IMR-90 (cell line): ENCODE measurements around the gene MFSD12. TPM values are rescaled to one million over a fixed set of nuclear protein-coding genes. Genes with fewer than 3 reads are reported as not detected.

Experiments used
- ATAC-seq: fragments of 200-7000 bp; cut with Tn5 transposase; 2 replicates; pipeline ENCODE4 v1.9.1; 2020; ENCODE audit warnings: low read depth, mild to moderate bottlenecking, moderate library complexity
- BruUV-seq: library from RNA; stranded (reverse); fragments of 400-500 nt; replicated peaks from 2 replicates; lab custom pipeline; 2021; lab: Mats Ljungman, UMichigan
- CTCF ChIA-PET: fragments of 300-600 bp; formaldehyde crosslinking; extraction: SDS; loops from one replicate; lab custom pipeline; 2021; ENCODE audit warnings: antibody characterized with exemption; lab: Yijun Ruan, JAX
- POLR2A ChIA-PET: fragments of 300-600 bp; sonication (Branson Sonifier 250); formaldehyde crosslinking; loops from one replicate; lab custom pipeline; 2022; ENCODE audit warnings: antibody characterized with exemption; ENCODE audit not compliant: unreplicated experiment; lab: Charles Lee
- DNase-seq: peaks from one replicate; pipeline ENCODE4 v3.0.0; 2013
- H2AFZ ChIP-seq: replicated peaks from 2 replicates; pipeline ENCODE3; 2013; ENCODE audit warnings: low read length, mild to moderate bottlenecking; ENCODE audit not compliant: poor library complexity
- H2AK5ac ChIP-seq: 2 replicates; pipeline ENCODE4 v1.6.1; 2013; ENCODE audit warnings: low read depth, low read length, inconsistent platforms
- H2AK9ac ChIP-seq: replicated peaks from 2 replicates; pipeline ENCODE3; 2013; ENCODE audit warnings: mild to moderate bottlenecking, low read depth, low read length, moderate library complexity; ENCODE audit not compliant: poor library complexity
- H2BK120ac ChIP-seq: 2 replicates; pipeline ENCODE4 v1.6.1; 2013; ENCODE audit warnings: low read depth, low read length, inconsistent platforms
- H2BK15ac ChIP-seq: 3 replicates; pipeline ENCODE4 v1.6.1; 2013; ENCODE audit warnings: low read depth, low read length, inconsistent platforms
- H2BK20ac ChIP-seq: 2 replicates; pipeline ENCODE4 v1.6.1; 2013; ENCODE audit warnings: low read depth, mild to moderate bottlenecking, inconsistent platforms, low read length, moderate library complexity
- H2BK5ac ChIP-seq: 2 replicates; pipeline ENCODE4 v1.6.1; 2013; ENCODE audit warnings: mild to moderate bottlenecking, low read depth, low read length, inconsistent platforms; ENCODE audit not compliant: poor library complexity, severe bottlenecking
- H3K14ac ChIP-seq: replicated peaks from 2 replicates; pipeline ENCODE4 v1.6.1; 2013; ENCODE audit warnings: low read depth, low read length, inconsistent platforms
- H3K18ac ChIP-seq: 2 replicates; pipeline ENCODE4 v1.6.1; 2013; ENCODE audit warnings: low read depth, low read length, control low read depth
- H3K23ac ChIP-seq: 2 replicates; pipeline ENCODE4 v1.6.1; 2013; ENCODE audit warnings: low read depth, low read length, inconsistent platforms
- H3K27ac ChIP-seq: 2 replicates; pipeline ENCODE4 v1.5.1; 2013; ENCODE audit warnings: mild to moderate bottlenecking, control low read depth, low read length; ENCODE audit not compliant: insufficient read depth
- H3K27me3 ChIP-seq: 2 replicates; pipeline ENCODE4 v1.6.1; 2013; ENCODE audit warnings: low read length; ENCODE audit not compliant: control insufficient read depth, insufficient read depth
- H3K36me3 ChIP-seq: 2 replicates; pipeline ENCODE4 v1.6.1; 2013; ENCODE audit warnings: low read length, mixed read lengths; ENCODE audit not compliant: control insufficient read depth, insufficient read depth
- H3K4ac ChIP-seq: 2 replicates; pipeline ENCODE4 v1.6.1; 2013; ENCODE audit warnings: low read depth, low read length, inconsistent platforms
- H3K4me1 ChIP-seq: 2 replicates; pipeline ENCODE4 v1.6.1; 2013; ENCODE audit warnings: low read length, mixed read lengths; ENCODE audit not compliant: control insufficient read depth, insufficient read depth
- H3K4me2 ChIP-seq: 2 replicates; pipeline ENCODE4 v1.6.1; 2013; ENCODE audit warnings: low read depth, mild to moderate bottlenecking, control low read depth, low read length, moderate library complexity
- H3K4me3 ChIP-seq: 2 replicates; pipeline ENCODE4 v1.5.1; 2013; ENCODE audit warnings: low read depth, mild to moderate bottlenecking, control low read depth, low read length, moderate library complexity; ENCODE audit not compliant: insufficient read depth
- H3K56ac ChIP-seq: 2 replicates; pipeline ENCODE4 v1.6.1; 2013; ENCODE audit warnings: low read length, inconsistent platforms; ENCODE audit not compliant: insufficient read depth; ENCODE audit errors: extremely low read depth
- H3K79me1 ChIP-seq, 2 experiments: 2 replicates each; pipeline ENCODE4 v1.6.1; 2013; ENCODE audit warnings: low read length in 2 of 2, inconsistent platforms in 1 of 2, low read depth in 1 of 2
- H3K9ac ChIP-seq: 2 replicates; pipeline ENCODE4 v1.6.1; 2013; ENCODE audit warnings: low read depth, low read length, control low read depth
- H3K9me1 ChIP-seq: 2 replicates; pipeline ENCODE4 v1.6.1; 2013; ENCODE audit warnings: low read length, inconsistent platforms; ENCODE audit not compliant: insufficient read depth
- H3K9me3 ChIP-seq: 2 replicates; pipeline ENCODE4 v1.6.1; 2013; ENCODE audit warnings: low read length; ENCODE audit not compliant: control insufficient read depth, insufficient read depth
- H4K20me1 ChIP-seq: 2 replicates; pipeline ENCODE4 v1.6.1; 2013; ENCODE audit warnings: low read length, inconsistent platforms; ENCODE audit not compliant: insufficient read depth
- H4K5ac ChIP-seq: 2 replicates; pipeline ENCODE4 v1.6.1; 2013; ENCODE audit warnings: mild to moderate bottlenecking, low read depth, low read length, control low read depth
- H4K8ac ChIP-seq, 2 experiments: 2 replicates each; pipeline ENCODE4 v1.6.1; 2013; ENCODE audit warnings: low read depth in 2 of 2, low read length in 2 of 2, control low read depth in 1 of 2, inconsistent platforms in 1 of 2
- H4K91ac ChIP-seq: 2 replicates; pipeline ENCODE4 v1.6.1; 2013; ENCODE audit warnings: low read depth, low read length, inconsistent platforms; ENCODE audit not compliant: insufficient read depth
- CEBPB ChIP-seq: IDR thresholded peaks from 2 replicates; pipeline ENCODE4 v1.6.1; 2012; ENCODE audit warnings: low read depth, low read length, improper control_type of control experiment
- MAZ ChIP-seq: IDR thresholded peaks from 2 replicates; pipeline ENCODE4 v1.6.1; 2012; ENCODE audit warnings: low read depth, mild to moderate bottlenecking, low read length, improper control_type of control experiment, moderate library complexity, borderline replicate concordance
- POLR2A ChIP-seq: IDR thresholded peaks from 2 replicates; pipeline ENCODE4 v1.6.1; 2012; ENCODE audit warnings: mild to moderate bottlenecking, low read depth, low read length
- RFX5 ChIP-seq: IDR thresholded peaks from 2 replicates; pipeline ENCODE4 v1.8.0; 2012; ENCODE audit warnings: low read depth, mild to moderate bottlenecking, low read length, moderate library complexity
- USF2 ChIP-seq: fragments of 150-350 bp; IDR thresholded peaks from 2 replicates; pipeline ENCODE4 v1.6.1; 2017; ENCODE audit warnings: mild to moderate bottlenecking, antibody characterized with exemption, low read length, low read depth
- WGBS, 2 experiments: methylation state at CpG; one replicate each; pipeline versions ENCODE4 v1.1.5 to v1.1.7; 2013; ENCODE audit warnings: missing lambda C conversion rate in 2 of 2; ENCODE audit not compliant: insufficient read length in 1 of 2; ENCODE audit errors: extremely low coverage in 2 of 2; 5-methylcytosine and 5-hydroxymethylcytosine counted together
- dilution Hi-C: fragments of 300-500 bp; cut with HindIII; formaldehyde crosslinking; loops from one replicate; pipeline ENCODE4 v1.14.3; 2018; ENCODE audit warnings: low sequenced_read_pairs; ENCODE audit not compliant: unreplicated experiment
- in situ Hi-C: fragments of 300-500 bp; cut with MboI; formaldehyde crosslinking; loops from 3 replicates; pipeline ENCODE4 v1.14.3; 2019; ENCODE audit warnings: low sequenced_read_pairs, inconsistent platforms, mixed read lengths
- intact Hi-C: fragments of 100-400 bp; cut with micrococcal nuclease; formaldehyde crosslinking; loops from 2 replicates; pipeline ENCODE4 v1.10.0; 2022
- polyA plus RNA-seq, 3 experiments: library from polyadenylated mRNA; depleted of rRNA; stranded (reverse); fragments of >200 nt; gene quantifications; 2 replicates each; pipeline ENCODE4 v1.2.3, GENCODE V29; 2012; ENCODE audit warnings: low replicate concordance in 1 of 3
- total RNA-seq: library from RNA; depleted of rRNA; stranded (reverse); fragments of >200 nt; gene quantifications from 2 replicates; pipeline ENCODE4 v1.2.3, GENCODE V29; 2012

MFSD12 gene
- total and polyA plus RNA-seq, 2 of the 4 experiments (the other 2 are of a cell fraction), result 20.4 to 77.2 TPM

GRCh38 chr19:3572132-3572854 lies 14.9 kb upstream of the MFSD12 start:
- CTCF ChIA-PET, result interaction anchor here (0.6 kb wide), 1 partner anchor 8 kb away, joined by 4 read pairs; no protein-coding TSS in a partner anchor
- in situ Hi-C loops, result no loop called here

More at GRCh38 chr19:3572132-3572854, 14.9 kb upstream of the MFSD12 start:
- peaks cover 13% of the 10 kb centered on the region; the same call in 1 of the 2 replicates for H3K36me3 ChIP-seq
- H2AK5ac ChIP-seq, result peak overlapping the region; percentile 71
- peak overlapping the region; percentile 78 for H3K14ac ChIP-seq
- peak overlapping the region; percentile 53 for H3K4me3 ChIP-seq
- TF ChIP-seq POLR2A (no peak), USF2 (peak; percentile 5; the same call in 1 of the 2 replicates), RFX5 (no peak), MAZ (peak; percentile 77; the same call in 1 of the 2 replicates), CEBPB (no peak)
- H3K27me3 ChIP-seq, result no peaks in the 10 kb centered on the region
- no TSS peak for BruUV-seq
- H2AFZ ChIP-seq, result peak overlapping the region; percentile 91
- intact Hi-C loops, result no loop called here
- H4K8ac ChIP-seq, result peak overlapping the region; percentile 86 to 99
- peak overlapping the region; percentile 45 for H4K5ac ChIP-seq
- ATAC-seq, result peak; percentile 93
- peak overlapping the region; percentile 60 for H3K9ac ChIP-seq
- H3K18ac ChIP-seq, result peak overlapping the region; percentile 19
- peak overlapping the region; percentile 46 for H4K91ac ChIP-seq
- peak overlapping the region; percentile 90 for H3K4me2 ChIP-seq
- peaks cover 7 to 22% of the 10 kb centered on the region in 2 experiments; a peak in 3 of 4 replicates for H3K79me1 ChIP-seq
- no peaks in the 10 kb centered on the region for H3K9me3 ChIP-seq
- H4K20me1 ChIP-seq, result peaks cover 10% of the 10 kb centered on the region; the same call in 1 of the 2 replicates
- peak overlapping the region; percentile 77 for H2AK9ac ChIP-seq
- POLR2A ChIA-PET, result no interaction called here
- no peaks in the 10 kb centered on the region for H3K4me1 ChIP-seq
- 7% methylated on average over 9 of the region's 48 CpGs; no CpG with 5 or more reads in 1 of the 2 experiments for WGBS, 2 experiments
- peak overlapping the region; percentile 37; the same call in 1 of the 2 replicates for H3K56ac ChIP-seq
- H2BK15ac ChIP-seq, result peak overlapping the region; percentile 19; the same call in 1 of the 3 replicates
- H3K23ac ChIP-seq, result peak overlapping the region; percentile 82; the same call in 1 of the 2 replicates
- H2BK20ac ChIP-seq, result no peak overlapping the region
- H3K27ac ChIP-seq, result peak overlapping the region; percentile 16
- peak overlapping the region; percentile 9; the same call in 1 of the 2 replicates for H2BK120ac ChIP-seq
- dilution Hi-C loops, result no loop called here
- peak overlapping the region; percentile 61 for H3K4ac ChIP-seq
- DNase-seq, result peak; percentile 99
- H3K9me1 ChIP-seq, result peaks cover 4% of the 10 kb centered on the region
- H2BK5ac ChIP-seq, result peak overlapping the region; percentile 37
